ENCODE results near the gene GRIK4.

GRIK4 gene

GRCh38 chr11:120877746-120878365 is 366.3 kb downstream of the GRIK4 start:
- TF ChIP-seq GATA2 (IDR thresholded peaks at IDR 0.05; ENCODE audit: low read depth, low read length) (no peak), GATA3 (IDR thresholded peaks at IDR 0.05; ENCODE audit: low read depth, low read length) (no peak)

GRCh38 chr11:120878781-120879180 is 367.2 kb downstream of the GRIK4 start:
- TF ChIP-seq GATA2 (IDR thresholded peaks at IDR 0.05; ENCODE audit: low read depth, low read length) (no peak), GATA3 (IDR thresholded peaks at IDR 0.05; ENCODE audit: low read depth, low read length) (no peak)

DNA sequence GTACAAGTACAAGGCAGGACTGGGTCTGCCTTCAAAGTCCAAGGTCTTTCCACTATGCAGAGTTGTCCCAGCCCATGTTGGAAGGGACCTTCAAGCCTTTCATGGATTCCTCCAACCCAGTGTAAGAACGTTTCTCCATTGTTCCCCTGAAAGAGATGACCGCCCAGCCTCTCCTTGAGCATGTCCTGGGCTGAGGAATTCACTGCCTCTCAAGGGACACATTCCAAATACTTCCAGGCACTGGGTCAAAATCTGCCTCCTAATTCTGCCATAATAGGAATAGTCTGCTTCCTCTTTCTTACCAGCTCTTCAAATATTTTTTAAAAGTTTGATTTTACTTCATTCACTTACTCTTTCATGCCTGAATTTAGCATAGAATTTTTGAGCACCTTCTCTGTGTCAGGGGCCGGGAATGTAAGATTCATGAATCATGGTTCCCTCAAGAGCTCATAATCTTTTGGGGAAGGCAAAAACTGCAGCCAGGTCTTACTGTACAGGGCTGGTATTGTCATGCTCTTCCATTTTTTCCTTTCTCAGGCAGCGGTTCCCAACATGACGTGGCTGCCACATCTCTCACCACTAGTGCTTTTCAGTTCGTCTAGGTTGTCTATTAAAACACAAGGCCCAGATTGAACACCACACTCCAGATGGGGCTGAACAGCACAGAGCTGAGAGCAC is 369.1 kb downstream of the GRIK4 start:
- TF ChIP-seq GATA3 (IDR thresholded peaks at IDR 0.05; ENCODE audit: low read depth, low read length) (no peak), GATA2 (IDR thresholded peaks at IDR 0.05; ENCODE audit: low read depth, low read length) (no peak)

GRCh38 chr11:120881596-120881995 is 370.0 kb downstream of the GRIK4 start:
- TF ChIP-seq GATA2 (IDR thresholded peaks at IDR 0.05; ENCODE audit: low read depth, low read length) (no peak), GATA3 (IDR thresholded peaks at IDR 0.05; ENCODE audit: low read depth, low read length) (no peak)

DNA sequence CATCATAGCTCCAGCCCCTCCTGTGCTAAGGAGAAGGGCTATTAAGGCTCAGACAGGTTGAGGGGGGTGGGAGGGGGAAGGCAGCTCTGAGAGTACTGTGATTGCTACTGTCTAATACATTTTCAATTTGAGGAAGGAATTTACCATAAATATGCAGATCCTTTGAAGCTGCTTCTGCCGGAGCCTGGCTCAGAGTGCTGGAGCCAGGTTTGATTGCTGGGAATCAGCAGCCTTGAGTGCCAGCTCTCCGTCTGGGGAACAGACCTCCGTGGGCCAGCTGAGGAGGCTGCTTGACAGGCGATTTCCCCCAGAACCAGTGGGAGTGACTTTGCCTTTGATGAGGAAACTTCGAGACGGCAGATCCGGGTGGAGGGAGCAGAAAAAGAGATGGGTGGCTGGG is 370.6 kb downstream of the GRIK4 start:
- TF ChIP-seq GATA3 (IDR thresholded peaks at IDR 0.05; ENCODE audit: low read depth, low read length), result no peak

DNA sequence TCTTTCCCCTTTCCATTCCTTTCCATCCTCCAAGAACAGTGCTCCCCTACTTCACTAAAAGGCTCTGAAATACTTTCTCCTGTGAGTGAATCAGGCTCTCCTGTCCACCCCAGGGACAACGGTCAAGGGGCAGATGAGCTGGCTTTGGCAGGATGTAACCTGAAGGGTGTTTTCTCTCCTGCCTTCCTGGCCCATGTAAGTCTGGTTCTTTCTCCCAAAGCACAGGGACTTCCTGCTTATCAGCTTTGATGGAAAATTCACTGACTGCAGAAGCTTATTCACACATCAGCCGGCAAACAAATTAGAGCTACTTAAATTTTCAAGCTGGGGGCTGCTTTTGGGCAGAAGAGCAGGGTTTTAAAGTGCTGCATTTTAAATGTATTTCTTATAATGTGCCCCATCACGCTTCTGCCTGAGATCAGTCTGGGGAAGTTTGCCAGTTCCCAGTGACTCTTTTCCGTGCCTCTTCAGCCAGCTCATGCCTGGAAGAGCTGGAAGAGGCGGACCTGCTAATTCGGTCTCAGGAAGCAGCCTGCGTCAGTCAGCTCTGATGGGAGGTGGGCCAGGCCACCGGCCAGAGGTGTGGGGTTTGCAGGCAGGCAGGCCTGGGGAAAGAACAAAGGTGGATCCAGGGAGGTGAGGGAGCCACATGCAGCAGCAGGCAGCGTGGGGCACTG is 372.0 kb downstream of the GRIK4 start:
- TF ChIP-seq GATA2 (IDR thresholded peaks at IDR 0.05; ENCODE audit: low read depth, low read length), result no peak
- TF ChIP-seq GATA3 (IDR thresholded peaks at IDR 0.05; ENCODE audit: low read depth, low read length), result no peak

GRCh38 chr11:120884154-120885020 is 372.8 kb downstream of the GRIK4 start:
- TF ChIP-seq GATA2 (IDR thresholded peaks at IDR 0.05; ENCODE audit: low read depth, low read length), result peak; percentile 55; the same call in 1 of the 2 replicates
- TF ChIP-seq GATA3 (IDR thresholded peaks at IDR 0.05; ENCODE audit: low read depth, low read length), result no peak

DNA sequence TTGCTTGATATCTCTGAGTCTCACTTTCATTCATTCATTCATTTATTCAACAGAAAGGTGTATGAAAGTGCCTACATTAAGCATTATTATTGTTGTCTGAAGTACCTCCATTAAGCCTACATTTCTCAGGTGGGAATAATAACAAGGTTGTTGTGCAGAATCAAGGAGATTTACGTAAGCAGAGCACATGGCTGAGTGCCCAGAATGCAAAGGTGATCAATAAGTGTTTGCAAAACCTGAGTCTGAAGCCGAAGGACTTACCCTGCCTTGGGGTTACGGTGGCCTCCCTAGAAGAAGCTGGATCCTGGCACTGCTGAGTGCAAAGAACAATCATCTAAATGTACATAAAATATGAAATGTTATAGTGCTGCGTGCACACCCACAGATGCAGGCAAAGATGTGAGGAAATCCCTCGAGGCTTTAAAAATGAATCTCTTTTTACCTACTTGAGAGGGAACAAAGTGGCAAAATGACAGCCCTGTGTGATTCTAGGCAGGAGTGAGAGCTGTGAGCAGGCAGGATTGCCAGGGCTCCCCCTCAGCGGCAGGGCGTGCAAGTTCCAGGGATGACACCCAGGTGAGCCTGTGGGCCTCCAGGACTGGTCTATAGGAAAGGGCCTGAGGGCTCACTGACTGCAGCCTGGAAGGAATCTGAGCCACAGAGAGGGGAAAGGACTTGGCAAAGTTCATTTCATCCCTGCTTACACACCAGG is 379.2 kb downstream of the GRIK4 start:
- no peak for TF ChIP-seq GATA3 (IDR thresholded peaks at IDR 0.05; ENCODE audit: low read depth, low read length)
- no peak for TF ChIP-seq GATA2 (IDR thresholded peaks at IDR 0.05; ENCODE audit: low read depth, low read length)

DNA sequence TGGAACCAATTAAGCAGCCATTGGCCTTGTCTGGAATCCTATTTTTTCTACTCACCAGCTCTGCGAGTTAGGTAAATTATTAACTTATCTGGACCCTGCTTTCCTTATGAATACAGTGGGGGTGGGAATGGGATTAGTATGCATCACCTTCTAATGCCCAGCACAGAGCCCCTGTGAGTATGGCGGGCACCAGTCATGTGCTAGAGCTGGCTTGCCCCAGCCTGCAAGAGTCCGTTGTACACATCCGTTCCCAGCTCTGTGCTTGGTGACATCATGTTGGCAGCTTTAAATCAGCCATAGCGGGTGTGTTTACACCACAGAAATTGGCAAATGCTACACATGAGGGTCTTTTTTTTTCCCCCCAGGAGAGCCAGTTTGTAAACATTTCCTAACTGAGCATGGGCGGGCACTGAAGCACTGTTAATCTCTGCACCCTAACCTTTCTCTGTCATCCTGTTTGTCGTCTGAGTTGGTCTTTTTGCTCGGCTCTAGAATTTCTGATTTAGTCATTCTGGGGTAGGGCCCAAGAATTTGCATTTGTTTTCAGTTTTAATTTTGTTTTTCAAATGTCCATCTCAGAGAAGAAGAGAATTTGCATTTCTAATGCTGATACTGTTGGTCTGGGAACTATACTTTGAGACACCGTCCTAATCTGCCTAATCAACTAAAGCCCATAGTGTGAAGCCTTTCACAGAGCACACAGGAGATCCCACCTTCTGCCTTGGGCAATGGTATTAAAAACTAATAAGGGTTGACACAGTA is 382.1 kb downstream of the GRIK4 start:
- TF ChIP-seq GATA3 (IDR thresholded peaks at IDR 0.05; ENCODE audit: low read depth, low read length) (no peak), GATA2 (IDR thresholded peaks at IDR 0.05; ENCODE audit: low read depth, low read length) (no peak)

DNA sequence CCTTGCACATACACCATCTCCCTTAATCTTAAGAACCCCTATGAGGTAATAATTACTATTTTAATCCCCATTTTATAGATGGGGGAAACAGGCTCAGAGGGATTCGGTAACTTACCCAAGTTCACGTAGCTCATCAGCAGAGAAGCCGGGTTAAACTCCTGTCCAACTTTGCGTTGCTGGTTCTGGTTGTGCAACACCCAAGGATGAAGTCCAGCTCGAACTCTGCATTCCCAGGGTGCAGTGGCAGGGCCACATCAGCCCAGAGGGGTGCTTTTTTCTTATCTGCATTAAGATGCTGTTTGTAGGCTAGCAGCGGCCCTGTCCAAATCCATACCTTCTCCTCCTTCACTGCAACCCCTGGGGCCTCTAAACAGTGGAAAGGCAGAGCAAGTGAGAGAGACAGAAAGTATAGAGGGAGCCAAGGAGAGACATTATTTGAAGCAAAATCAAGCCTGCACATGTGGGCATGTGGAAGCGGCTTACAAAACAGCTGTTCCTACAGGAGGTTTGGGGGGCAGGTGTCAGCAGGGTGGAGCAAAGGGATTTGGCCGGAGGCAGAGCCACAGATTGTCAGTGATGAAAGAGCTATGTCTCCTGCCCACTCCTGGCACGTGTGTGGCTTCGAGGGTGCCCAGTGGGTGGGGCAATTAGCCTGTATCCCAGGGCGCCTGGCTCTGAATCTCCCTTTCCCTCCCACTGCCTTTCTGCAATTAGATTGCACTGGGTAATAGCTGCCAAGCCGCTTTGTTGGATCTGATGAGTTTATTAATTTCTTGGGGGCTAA is 382.8 kb downstream of the GRIK4 start:
- no peak for TF ChIP-seq GATA2 (IDR thresholded peaks at IDR 0.05; ENCODE audit: low read depth, low read length)
- no peak for TF ChIP-seq GATA3 (IDR thresholded peaks at IDR 0.05; ENCODE audit: low read depth, low read length)

DNA sequence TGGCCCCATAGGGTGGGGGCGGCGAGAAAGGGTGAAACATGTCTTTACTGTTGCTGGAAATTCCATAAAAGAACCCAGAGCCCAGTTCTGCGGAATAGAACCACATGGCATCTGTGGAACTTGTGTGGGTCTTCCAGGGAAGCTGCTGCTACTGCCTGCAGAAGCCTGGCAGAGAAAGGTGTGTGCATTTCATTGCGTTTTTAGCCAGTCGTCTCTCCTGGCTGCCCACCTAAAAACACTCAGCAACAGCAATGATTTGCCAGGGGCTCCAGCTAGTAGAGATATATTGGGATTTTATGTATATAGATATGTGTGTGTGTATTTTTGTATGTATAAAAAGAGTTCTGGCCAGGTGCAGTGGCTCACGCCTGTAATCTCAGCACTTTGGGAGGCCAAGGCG is 385.1 kb downstream of the GRIK4 start:
- TF ChIP-seq GATA2 (IDR thresholded peaks at IDR 0.05; ENCODE audit: low read depth, low read length) (no peak), GATA3 (IDR thresholded peaks at IDR 0.05; ENCODE audit: low read depth, low read length) (no peak)

DNA sequence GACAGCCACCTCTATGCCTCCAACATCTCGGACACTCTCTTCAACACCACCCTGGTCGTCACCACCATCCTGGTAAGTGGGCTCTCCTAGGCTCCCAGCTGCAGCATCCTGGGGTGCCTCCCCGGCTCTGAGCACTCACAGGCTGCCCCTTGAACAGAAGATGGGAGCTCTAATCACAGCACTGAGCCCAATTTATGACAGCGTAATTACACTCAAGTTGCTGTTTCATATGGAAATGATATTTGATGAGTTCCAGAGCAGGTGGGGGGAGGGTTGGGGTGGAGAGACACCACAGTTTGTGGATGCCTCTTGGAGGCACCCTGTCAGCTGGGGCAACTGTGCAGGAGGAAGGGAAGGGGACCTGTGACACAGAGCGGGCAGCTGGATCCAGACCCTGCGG is 387.0 kb downstream of the GRIK4 start:
- TF ChIP-seq GATA3 (IDR thresholded peaks at IDR 0.05; ENCODE audit: low read depth, low read length) (no peak), GATA2 (IDR thresholded peaks at IDR 0.05; ENCODE audit: low read depth, low read length) (no peak)
